ENCODE data around the gene SALL3. TPM values are rescaled to one million over a fixed set of nuclear protein-coding genes. Genes with fewer than 3 reads are reported as not detected.

The SALL3 gene
- total and polyA plus RNA-seq, 2 donors (not counting 3 experiments of a cell fraction or from before 2014, with no cell fraction given): not detected

- dilution Hi-C loops (cut with MboI; ENCODE audit: extremely low pct_ligation_motif_present, low sequenced_read_pairs) (no loop called here), intact Hi-C loops (cut with micrococcal nuclease) (no loop called here)
- Histone ChIP-seq H3K4me2 (ENCODE audit: insufficient read depth, low read length) (no peak overlapping the region), H3K4me1 (ENCODE audit: control insufficient read depth, extremely low read depth, insufficient read depth, low read length) (no peaks in the 10 kb centered on the region), H3K9me3 (replicated peaks; ENCODE audit: control insufficient read depth, insufficient read depth, low read length) (no peaks in the 10 kb centered on the region), H3K9me1 (replicated peaks; ENCODE audit: control insufficient read depth, extremely low read depth, insufficient read depth, low read length) (no peaks in the 10 kb centered on the region), H3K79me2 (ENCODE audit: control insufficient read depth, insufficient read depth, low read length) (no peaks in the 10 kb centered on the region), H3K9ac (replicated peaks; ENCODE audit: extremely low read depth, insufficient read depth, low read length) (no peak overlapping the region), H3K27ac (ENCODE audit: insufficient read depth, low read depth, low read length) (no peak overlapping the region), H2AFZ (ENCODE audit: low read depth, low read length) (no peak overlapping the region), H3K4me3 (replicated peaks in 1 of 3; ENCODE audit: insufficient read depth in 1 of 3, low read depth in 1 of 3, low read length in 3 of 3) (no peak overlapping the region), H4K20me1 (replicated peaks; ENCODE audit: control insufficient read depth, extremely low read depth, insufficient read depth, low read length) (no peaks in the 10 kb centered on the region), H3K27me3 (ENCODE audit: control insufficient read depth in 2 of 2, insufficient read depth in 2 of 2, low read length in 2 of 2) (no peaks in the 10 kb centered on the region), H3K36me3 (ENCODE audit: control insufficient read depth in 2 of 2, extremely low read depth in 1 of 2, insufficient read depth in 2 of 2, low read length in 2 of 2) (no peaks in the 10 kb centered on the region)
- ChIA-PET POLR2A (no interaction called here), CTCF (no interaction called here)
- DNase-seq (ENCODE audit: low read depth, low spot score): no peak
- BruUV-seq (replicated peaks): no TSS peak
- FAIRE-seq: no peak
- TF ChIP-seq MYC (IDR thresholded peaks at IDR 0.05; ENCODE audit: low read depth, low read length) (no peak), POLR2A (IDR thresholded peaks at IDR 0.05; ENCODE audit: low read depth, low read length) (no peak), GATA2 (IDR thresholded peaks at IDR 0.05; ENCODE audit: insufficient read depth, insufficient read length, low read depth, low read length) (no peak), JUN (IDR thresholded peaks at IDR 0.05; ENCODE audit: borderline replicate concordance, insufficient read depth, insufficient read length, low read depth) (no peak)
Observed at GRCh38 chr18:79048245-79048632, 68.6 kb downstream of the SALL3 start.

GRCh38 chr18:79049506-79049905 lies 69.9 kb downstream of the SALL3 start:
- Histone ChIP-seq H3K27me3 (ENCODE audit: control insufficient read depth in 2 of 2, insufficient read depth in 2 of 2, low read length in 2 of 2) (no peaks in the 10 kb centered on the region), H3K4me2 (ENCODE audit: insufficient read depth, low read length) (no peak overlapping the region), H3K9ac (replicated peaks; ENCODE audit: extremely low read depth, insufficient read depth, low read length) (no peak overlapping the region), H3K4me3 (replicated peaks in 1 of 3; ENCODE audit: insufficient read depth in 1 of 3, low read depth in 1 of 3, low read length in 3 of 3) (no peak overlapping the region), H3K4me1 (ENCODE audit: control insufficient read depth, extremely low read depth, insufficient read depth, low read length) (no peaks in the 10 kb centered on the region), H2AFZ (ENCODE audit: low read depth, low read length) (no peak overlapping the region), H3K27ac (ENCODE audit: insufficient read depth, low read depth, low read length) (no peak overlapping the region), H3K79me2 (ENCODE audit: control insufficient read depth, insufficient read depth, low read length) (no peaks in the 10 kb centered on the region), H3K9me1 (replicated peaks; ENCODE audit: control insufficient read depth, extremely low read depth, insufficient read depth, low read length) (no peaks in the 10 kb centered on the region), H4K20me1 (replicated peaks; ENCODE audit: control insufficient read depth, extremely low read depth, insufficient read depth, low read length) (no peaks in the 10 kb centered on the region), H3K36me3 (ENCODE audit: control insufficient read depth in 2 of 2, extremely low read depth in 1 of 2, insufficient read depth in 2 of 2, low read length in 2 of 2) (no peaks in the 10 kb centered on the region), H3K9me3 (replicated peaks; ENCODE audit: control insufficient read depth, insufficient read depth, low read length) (no peaks in the 10 kb centered on the region)
- POLR2A ChIA-PET: no interaction called here
- no TSS peak for BruUV-seq (replicated peaks)
- CTCF ChIA-PET: no interaction called here
- FAIRE-seq (no peak), DNase-seq (ENCODE audit: low read depth, low spot score) (no peak)
- dilution Hi-C loops (cut with MboI; ENCODE audit: extremely low pct_ligation_motif_present, low sequenced_read_pairs): no loop called here
- no peak for TF ChIP-seq JUN (IDR thresholded peaks at IDR 0.05; ENCODE audit: borderline replicate concordance, insufficient read depth, insufficient read length, low read depth)
- intact Hi-C loops (cut with micrococcal nuclease): no loop called here

Other genes with a start within 250 kb of the SALL3 start
- gene ATP9B, start 89.6 kb downstream of the SALL3 start, total RNA-seq: 18.2 and 21.1 TPM in 2 replicates
- 14.6 and 19.3 TPM in 2 replicates for gene ATP9B, start 89.6 kb downstream of the SALL3 start, polyA plus RNA-seq

Measured in endothelial cell of umbilical vein (primary cell).